Measurements from ENCODE around the gene IL1R1. TPM values are rescaled to one million over a fixed set of nuclear protein-coding genes. Genes with fewer than 3 reads are reported as not detected.
A peak's percentile ranks its signal among the peaks of the same experiment; 100 is the strongest.

IL1R1 gene
- total RNA-seq, 1 donor, result 89.8 TPM

DNA sequence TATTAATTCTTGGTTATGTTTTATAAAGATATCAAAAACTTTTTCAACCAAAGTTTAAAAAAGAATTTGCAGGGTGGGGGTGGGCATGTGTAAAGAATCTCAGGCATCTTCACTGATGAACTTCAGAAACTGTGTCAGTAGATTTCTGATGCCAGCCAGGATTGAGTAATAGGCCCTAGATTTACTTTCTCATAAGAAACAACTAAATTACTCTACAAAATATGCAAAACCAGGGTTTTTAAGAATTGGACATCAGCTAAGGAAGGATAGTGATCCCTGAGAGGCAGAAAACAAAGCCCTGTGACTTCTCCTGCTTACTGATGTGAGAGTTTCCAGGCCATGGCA, 11.9 kb upstream of the IL1R1 start:
- Histone ChIP-seq H3K4me3 (ENCODE audit: insufficient read depth, low read length) (no peak overlapping the region), H2AFZ (ENCODE audit: low read length) (no peak overlapping the region), H3K36me3 (ENCODE audit: insufficient read depth, low read length) (no peaks in the 10 kb centered on the region), H3K4me2 (ENCODE audit: insufficient read depth, low read length) (peak overlapping the region; percentile 11), H3K4me1 (ENCODE audit: insufficient read depth, low read length) (peaks cover 32% of the 10 kb centered on the region), H4K20me1 (ENCODE audit: insufficient read depth, low read length) (no peaks in the 10 kb centered on the region), H3K27ac (ENCODE audit: low read depth, low read length) (peak overlapping the region; percentile 69), H3K79me2 (ENCODE audit: insufficient read depth, low read length) (no peaks in the 10 kb centered on the region), H3K27me3 (ENCODE audit: insufficient read depth, low read length) (no peaks in the 10 kb centered on the region), H3K9me3 (ENCODE audit: low read depth, low read length) (no peaks in the 10 kb centered on the region)
- no peak for DNase-seq (ENCODE audit: insufficient read length, low spot score, missing footprints)
- TF ChIP-seq, protein P1, sequence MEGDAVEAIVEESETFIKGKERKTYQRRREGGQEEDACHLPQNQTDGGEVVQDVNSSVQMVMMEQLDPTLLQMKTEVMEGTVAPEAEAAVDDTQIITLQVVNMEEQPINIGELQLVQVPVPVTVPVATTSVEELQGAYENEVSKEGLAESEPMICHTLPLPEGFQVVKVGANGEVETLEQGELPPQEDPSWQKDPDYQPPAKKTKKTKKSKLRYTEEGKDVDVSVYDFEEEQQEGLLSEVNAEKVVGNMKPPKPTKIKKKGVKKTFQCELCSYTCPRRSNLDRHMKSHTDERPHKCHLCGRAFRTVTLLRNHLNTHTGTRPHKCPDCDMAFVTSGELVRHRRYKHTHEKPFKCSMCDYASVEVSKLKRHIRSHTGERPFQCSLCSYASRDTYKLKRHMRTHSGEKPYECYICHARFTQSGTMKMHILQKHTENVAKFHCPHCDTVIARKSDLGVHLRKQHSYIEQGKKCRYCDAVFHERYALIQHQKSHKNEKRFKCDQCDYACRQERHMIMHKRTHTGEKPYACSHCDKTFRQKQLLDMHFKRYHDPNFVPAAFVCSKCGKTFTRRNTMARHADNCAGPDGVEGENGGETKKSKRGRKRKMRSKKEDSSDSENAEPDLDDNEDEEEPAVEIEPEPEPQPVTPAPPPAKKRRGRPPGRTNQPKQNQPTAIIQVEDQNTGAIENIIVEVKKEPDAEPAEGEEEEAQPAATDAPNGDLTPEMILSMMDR (IDR thresholded peaks at IDR 0.05; ENCODE audit: extremely low read depth, low read depth, low read length), result no peak

DNA sequence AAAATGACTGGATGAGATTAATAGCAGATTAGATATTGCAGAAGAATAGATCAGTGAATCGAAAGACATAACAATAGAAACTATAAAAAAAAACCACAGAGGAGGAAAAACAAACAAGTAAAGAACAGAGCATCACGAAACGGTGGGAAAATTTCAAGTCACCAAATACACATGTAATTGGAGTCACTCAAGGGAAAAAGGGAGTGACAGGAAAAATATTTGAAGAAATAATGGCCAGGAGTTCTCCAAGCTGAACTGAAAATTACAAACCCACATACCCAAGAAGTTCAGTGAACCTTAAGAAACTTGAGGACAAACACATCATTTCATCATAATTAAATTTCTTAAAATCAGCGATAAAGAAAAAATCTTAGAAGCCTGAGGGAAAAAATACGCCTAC, 11.0 kb upstream of the IL1R1 start:
- no peak overlapping the region for H2AFZ ChIP-seq (ENCODE audit: low read length)
- no peaks in the 10 kb centered on the region for H3K27me3 ChIP-seq (ENCODE audit: insufficient read depth, low read length)
- no peak overlapping the region for H3K4me3 ChIP-seq (ENCODE audit: insufficient read depth, low read length)
- H3K36me3 ChIP-seq (ENCODE audit: insufficient read depth, low read length), result no peaks in the 10 kb centered on the region
- TF ChIP-seq, protein P1 (IDR thresholded peaks at IDR 0.05; ENCODE audit: extremely low read depth, low read depth, low read length), result no peak
- no peak overlapping the region for H3K27ac ChIP-seq (ENCODE audit: low read depth, low read length)
- H3K4me2 ChIP-seq (ENCODE audit: insufficient read depth, low read length), result no peak overlapping the region
- H3K9me3 ChIP-seq (ENCODE audit: low read depth, low read length), result no peaks in the 10 kb centered on the region
- peaks cover 31% of the 10 kb centered on the region for H3K4me1 ChIP-seq (ENCODE audit: insufficient read depth, low read length)
- no peak for DNase-seq (ENCODE audit: insufficient read length, low spot score, missing footprints)
- no peaks in the 10 kb centered on the region for H4K20me1 ChIP-seq (ENCODE audit: insufficient read depth, low read length)
- H3K79me2 ChIP-seq (ENCODE audit: insufficient read depth, low read length), result no peaks in the 10 kb centered on the region

DNA sequence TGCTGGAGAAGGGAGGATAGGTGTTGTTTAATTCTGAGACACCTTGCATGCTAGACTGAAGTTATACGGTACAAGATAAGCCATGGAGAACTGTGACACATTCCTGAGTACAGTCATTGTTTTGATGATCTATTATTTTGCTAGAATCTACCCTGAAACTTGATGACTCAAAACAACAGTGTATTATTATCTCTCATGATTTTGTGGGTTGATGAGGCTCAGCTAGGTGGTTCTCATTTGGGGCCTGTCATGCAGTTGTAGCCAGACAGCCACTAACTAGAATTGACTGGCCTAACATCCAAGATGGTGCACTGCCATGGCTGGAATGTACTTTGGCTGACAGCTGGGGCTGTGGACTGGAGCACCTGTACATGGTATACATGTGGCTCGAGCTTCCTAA, 5.4 kb upstream of the IL1R1 start:
- no peak overlapping the region for H2AFZ ChIP-seq (ENCODE audit: low read length)
- H3K9me3 ChIP-seq (ENCODE audit: low read depth, low read length), result no peaks in the 10 kb centered on the region
- H4K20me1 ChIP-seq (ENCODE audit: insufficient read depth, low read length), result no peaks in the 10 kb centered on the region
- no peaks in the 10 kb centered on the region for H3K36me3 ChIP-seq (ENCODE audit: insufficient read depth, low read length)
- H3K4me1 ChIP-seq (ENCODE audit: insufficient read depth, low read length), result peaks cover 13% of the 10 kb centered on the region
- H3K27ac ChIP-seq (ENCODE audit: low read depth, low read length), result no peak overlapping the region
- no peak overlapping the region for H3K4me2 ChIP-seq (ENCODE audit: insufficient read depth, low read length)
- H3K4me3 ChIP-seq (ENCODE audit: insufficient read depth, low read length), result no peak overlapping the region
- TF ChIP-seq, protein P1 (IDR thresholded peaks at IDR 0.05; ENCODE audit: extremely low read depth, low read depth, low read length), result no peak
- peaks cover under 1% of the 10 kb centered on the region for H3K79me2 ChIP-seq (ENCODE audit: insufficient read depth, low read length)
- DNase-seq (ENCODE audit: insufficient read length, low spot score, missing footprints), result no peak
- H3K27me3 ChIP-seq (ENCODE audit: insufficient read depth, low read length), result no peaks in the 10 kb centered on the region

DNA sequence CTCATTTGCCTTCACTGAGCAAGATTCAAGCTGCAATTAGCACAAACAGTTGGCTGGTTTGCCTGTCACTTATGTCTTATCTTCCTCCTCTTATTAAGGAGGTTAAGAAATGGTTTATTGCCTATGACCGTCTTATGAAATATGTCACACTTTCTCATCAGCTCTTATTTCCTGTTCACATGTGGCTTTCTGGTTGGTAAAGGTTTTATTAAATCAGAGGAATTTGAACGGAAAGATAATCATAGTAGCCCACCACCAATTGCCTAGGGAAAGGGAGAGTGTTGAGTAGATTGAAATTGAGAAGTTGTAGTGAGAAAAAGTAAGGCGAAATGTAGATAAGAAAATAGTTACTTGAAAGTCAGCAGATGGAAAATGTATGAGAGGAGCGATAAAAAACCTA, 4.2 kb upstream of the IL1R1 start:
- H3K36me3 ChIP-seq (ENCODE audit: insufficient read depth, low read length), result no peaks in the 10 kb centered on the region
- no peak overlapping the region for H3K4me2 ChIP-seq (ENCODE audit: insufficient read depth, low read length)
- TF ChIP-seq, protein P1 (IDR thresholded peaks at IDR 0.05; ENCODE audit: extremely low read depth, low read depth, low read length), result no peak
- no peak overlapping the region for H2AFZ ChIP-seq (ENCODE audit: low read length)
- no peak for DNase-seq (ENCODE audit: insufficient read length, low spot score, missing footprints)
- H3K4me3 ChIP-seq (ENCODE audit: insufficient read depth, low read length), result no peak overlapping the region
- peaks cover 14% of the 10 kb centered on the region for H3K4me1 ChIP-seq (ENCODE audit: insufficient read depth, low read length)
- H3K79me2 ChIP-seq (ENCODE audit: insufficient read depth, low read length), result peaks cover 8% of the 10 kb centered on the region
- no peak overlapping the region for H3K27ac ChIP-seq (ENCODE audit: low read depth, low read length)
- no peaks in the 10 kb centered on the region for H4K20me1 ChIP-seq (ENCODE audit: insufficient read depth, low read length)
- no peaks in the 10 kb centered on the region for H3K27me3 ChIP-seq (ENCODE audit: insufficient read depth, low read length)
- H3K9me3 ChIP-seq (ENCODE audit: low read depth, low read length), result no peaks in the 10 kb centered on the region

All from osteoblast (primary cell).